Panc1 (cell line): ENCODE results near the gene LOXL4. TPM values are rescaled to one million over a fixed set of nuclear protein-coding genes. Genes with fewer than 3 reads are reported as not detected.

ENCODE experiments used
- ATAC-seq: fragments of 200-7000 bp; cut with Tn5 transposase; 2 replicates; pipeline ENCODE4 v1.9.1; 2020; ENCODE audit warnings: mild to moderate bottlenecking, moderate library complexity
- BruUV-seq: library from RNA; stranded (reverse); fragments of 400-500 nt; replicated peaks from 2 replicates; lab custom pipeline; 2021; lab: Mats Ljungman, UMichigan
- CTCF ChIA-PET: fragments of 300-600 bp; sonication (Branson Sonifier 250); formaldehyde crosslinking; loops from one replicate; lab custom pipeline; 2022; ENCODE audit warnings: antibody characterized with exemption; lab: Charles Lee
- POLR2A ChIA-PET: fragments of 300-600 bp; sonication (Branson Sonifier 250); formaldehyde crosslinking; loops from one replicate; lab custom pipeline; 2022; ENCODE audit warnings: antibody characterized with exemption; lab: Charles Lee
- DNase-seq: peaks from one replicate; pipeline ENCODE4 v3.0.0-alpha.2; 2010; ENCODE audit warnings: low read depth, low spot score
- H3K27ac ChIP-seq: 2 replicates; pipeline ENCODE4 v1.5.1; 2011; ENCODE audit warnings: mild to moderate bottlenecking, low read length, inconsistent platforms
- H3K27me3 ChIP-seq: fragments of 200-500 bp; sonication (Bioruptor generic); 2 replicates; pipeline ENCODE4 v1.6.0; 2014; ENCODE audit warnings: low read length, inconsistent platforms; ENCODE audit not compliant: control insufficient read depth, insufficient read depth
- H3K36me3 ChIP-seq: fragments of 200-500 bp; sonication (Bioruptor generic); 2 replicates; pipeline ENCODE4 v1.5.1; 2014; ENCODE audit warnings: inconsistent platforms, mild to moderate bottlenecking, low read length, moderate library complexity; ENCODE audit not compliant: control insufficient read depth, insufficient read depth
- H3K4me1 ChIP-seq: 2 replicates; pipeline ENCODE4 v1.5.1; 2011; ENCODE audit warnings: inconsistent platforms, mild to moderate bottlenecking, low read length, moderate library complexity; ENCODE audit not compliant: control insufficient read depth, insufficient read depth
- H3K4me3 ChIP-seq, 2 experiments: 2 replicates each; pipeline ENCODE4 v1.5.1; 2011 to 2012; ENCODE audit warnings: low read depth in 2 of 2, low read length in 2 of 2, mild to moderate bottlenecking in 2 of 2, inconsistent platforms in 1 of 2, moderate library complexity in 1 of 2
- H3K9me3 ChIP-seq: fragments of 200-500 bp; sonication (Bioruptor generic); 2 replicates; pipeline ENCODE4 v1.5.1; 2014; ENCODE audit warnings: low read depth, mild to moderate bottlenecking, inconsistent platforms, low read length, moderate library complexity; ENCODE audit not compliant: control insufficient read depth, insufficient read depth
- POLR2AphosphoS5 ChIP-seq: IDR thresholded peaks from 2 replicates; pipeline ENCODE4 v1.6.1; 2012; ENCODE audit warnings: mild to moderate bottlenecking, low read depth, low read length, moderate library complexity
- REST ChIP-seq, 2 experiments: IDR thresholded peaks; 2 replicates each; pipeline ENCODE4 v1.6.1; 2011 to 2012; ENCODE audit warnings: low read depth in 2 of 2, control low read depth in 1 of 2, low read length in 1 of 2, mild to moderate bottlenecking in 1 of 2, moderate library complexity in 1 of 2; ENCODE audit not compliant: insufficient read depth in 1 of 2
- SIN3A ChIP-seq: IDR thresholded peaks from 2 replicates; pipeline ENCODE4 v1.6.1; 2012; ENCODE audit warnings: low read depth, mild to moderate bottlenecking, low read length, moderate library complexity, borderline replicate concordance; ENCODE audit not compliant: insufficient read depth
- TCF7L2 ChIP-seq: IDR thresholded peaks from 2 replicates; pipeline ENCODE4 v1.6.1; 2011; ENCODE audit warnings: mild to moderate bottlenecking, low read depth, low read length, inconsistent platforms
- in situ Hi-C: cut with HindIII; loops from 2 replicates; pipeline ENCODE4 v1.10.0; 2016; ENCODE audit warnings: low sequenced_read_pairs, low pct_unique_long_range_greater_than_20kb
- intact Hi-C: fragments of 100-400 bp; cut with micrococcal nuclease; formaldehyde crosslinking; loops from one replicate; pipeline ENCODE4 v1.10.0; 2022; ENCODE audit not compliant: unreplicated experiment
- total RNA-seq: library from RNA; stranded (reverse); gene quantifications from one replicate; pipeline ENCODE4 v1.2.1, GENCODE V29; 2021; ENCODE audit not compliant: unreplicated experiment
- TF ChIP-seq, protein P1 (sequence below): fragments of 450-650 bp; IDR thresholded peaks from 2 replicates; pipeline ENCODE4 v1.5.1; 2017; ENCODE audit warnings: mild to moderate bottlenecking

Gene LOXL4
- total RNA-seq, 1 experiment from 2014 or later, result 17.7 TPM

- no peak overlapping the region for H3K4me3 ChIP-seq
- intact Hi-C loops (no loop called here), in situ Hi-C loops (no loop called here)
- BruUV-seq, result no TSS peak
- no peak for DNase-seq
- no peak for TF ChIP-seq POLR2AphosphoS5
- no peak for TF ChIP-seq SIN3A
- TF ChIP-seq, protein P1, sequence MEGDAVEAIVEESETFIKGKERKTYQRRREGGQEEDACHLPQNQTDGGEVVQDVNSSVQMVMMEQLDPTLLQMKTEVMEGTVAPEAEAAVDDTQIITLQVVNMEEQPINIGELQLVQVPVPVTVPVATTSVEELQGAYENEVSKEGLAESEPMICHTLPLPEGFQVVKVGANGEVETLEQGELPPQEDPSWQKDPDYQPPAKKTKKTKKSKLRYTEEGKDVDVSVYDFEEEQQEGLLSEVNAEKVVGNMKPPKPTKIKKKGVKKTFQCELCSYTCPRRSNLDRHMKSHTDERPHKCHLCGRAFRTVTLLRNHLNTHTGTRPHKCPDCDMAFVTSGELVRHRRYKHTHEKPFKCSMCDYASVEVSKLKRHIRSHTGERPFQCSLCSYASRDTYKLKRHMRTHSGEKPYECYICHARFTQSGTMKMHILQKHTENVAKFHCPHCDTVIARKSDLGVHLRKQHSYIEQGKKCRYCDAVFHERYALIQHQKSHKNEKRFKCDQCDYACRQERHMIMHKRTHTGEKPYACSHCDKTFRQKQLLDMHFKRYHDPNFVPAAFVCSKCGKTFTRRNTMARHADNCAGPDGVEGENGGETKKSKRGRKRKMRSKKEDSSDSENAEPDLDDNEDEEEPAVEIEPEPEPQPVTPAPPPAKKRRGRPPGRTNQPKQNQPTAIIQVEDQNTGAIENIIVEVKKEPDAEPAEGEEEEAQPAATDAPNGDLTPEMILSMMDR, result no peak
- TF ChIP-seq TCF7L2, result no peak
- ChIA-PET CTCF (no interaction called here), POLR2A (no interaction called here)
- no peak overlapping the region for H3K27ac ChIP-seq
- no peaks in the 10 kb centered on the region for H3K4me1 ChIP-seq
- no peak for ATAC-seq
- no peaks in the 10 kb centered on the region; the same call in 1 of the 2 replicates for H3K36me3 ChIP-seq
- H3K27me3 ChIP-seq, result no peaks in the 10 kb centered on the region
- no peaks in the 10 kb centered on the region for H3K9me3 ChIP-seq
Measured at GRCh38 chr10:98251399-98251798, 16.6 kb downstream of the LOXL4 start.

DNA sequence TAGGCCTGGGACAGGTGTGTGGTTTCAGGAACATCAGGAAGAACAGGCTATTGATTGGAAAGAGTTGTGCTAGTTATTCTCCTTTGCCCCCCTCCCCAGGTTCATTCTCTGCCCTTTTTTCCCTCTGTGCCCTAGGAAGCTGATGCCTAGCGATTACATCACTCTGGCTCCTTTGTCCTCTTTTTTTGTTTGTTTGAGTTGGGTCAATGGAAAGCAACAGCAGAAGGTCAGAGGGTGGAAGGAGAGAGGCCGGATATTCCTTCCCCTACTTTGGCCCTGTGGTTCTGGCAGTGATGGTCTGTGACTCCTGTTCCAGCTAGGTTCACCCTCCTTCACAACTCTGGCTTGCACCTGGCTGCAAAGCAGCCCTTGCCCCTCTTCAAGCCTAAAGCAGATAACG is 18.9 kb downstream of the LOXL4 start:
- intact Hi-C loops (no loop called here), in situ Hi-C loops (no loop called here)
- Histone ChIP-seq H3K27me3 (no peaks in the 10 kb centered on the region), H3K36me3 (peaks cover 3% of the 10 kb centered on the region; the same call in 1 of the 2 replicates), H3K4me1 (no peaks in the 10 kb centered on the region), H3K9me3 (no peaks in the 10 kb centered on the region), H3K4me3 (no peak overlapping the region), H3K27ac (no peak overlapping the region)
- ChIA-PET CTCF (no interaction called here), POLR2A (no interaction called here)
- ATAC-seq (no peak), DNase-seq (no peak)
- BruUV-seq, result no TSS peak
- TF ChIP-seq, protein P1, result no peak
- no peak for TF ChIP-seq SIN3A
- no peak for TF ChIP-seq POLR2AphosphoS5
- TF ChIP-seq REST (IDR thresholded peaks at IDR 0.05; ENCODE audit: insufficient read depth in 1 of 2, low read depth in 2 of 2, low read length in 1 of 2), result no peak
- TF ChIP-seq TCF7L2, result no peak
